ENCODE results near the gene RBBP5.
"Not testable (repeated sequence)": the region's sequence is repeated elsewhere in the genome, so short reads cannot be mapped to it uniquely, and the experiment has no call there.

RBBP5 gene

GRCh38 chr1:205121660-205122488 lies at the start of gene RBBP5:
TSS of gene RBBP5 (minus strand) at chr1:205121978. CDS start at chr1:205121873, 105 bp downstream.
- peak; percentile 90 for DNase-seq (ENCODE audit: low read depth)

GRCh38 chr1:205171369-205171768 lies 49.6 kb upstream of the RBBP5 start:
- DNase-seq (ENCODE audit: low read depth) = no peak

- no peak for DNase-seq (ENCODE audit: low read depth)
Observed at GRCh38 chr1:205170532-205171269, 48.9 kb upstream of the RBBP5 start.

DNA sequence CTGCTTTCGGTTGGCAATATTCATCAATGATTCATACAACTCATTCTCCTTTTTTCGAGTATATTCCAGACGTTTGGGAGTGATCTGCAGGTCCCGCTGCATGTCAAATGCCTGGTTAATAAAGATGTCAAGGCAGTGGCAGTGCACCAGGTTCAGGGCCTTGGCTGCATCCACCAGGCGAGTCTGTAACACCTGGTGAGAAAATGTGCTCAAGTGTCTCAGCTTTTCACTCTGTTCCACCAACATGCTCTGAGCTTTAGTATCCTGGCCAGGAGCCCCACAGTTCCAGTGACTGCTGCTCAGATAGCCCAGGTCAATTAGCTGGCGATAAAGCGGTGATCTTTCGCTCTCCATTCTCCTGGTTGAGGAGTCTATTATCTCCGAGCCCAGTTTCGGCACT lies 47.5 kb upstream of the RBBP5 start:
- DNase-seq (ENCODE audit: low read depth) = no peak

DNA sequence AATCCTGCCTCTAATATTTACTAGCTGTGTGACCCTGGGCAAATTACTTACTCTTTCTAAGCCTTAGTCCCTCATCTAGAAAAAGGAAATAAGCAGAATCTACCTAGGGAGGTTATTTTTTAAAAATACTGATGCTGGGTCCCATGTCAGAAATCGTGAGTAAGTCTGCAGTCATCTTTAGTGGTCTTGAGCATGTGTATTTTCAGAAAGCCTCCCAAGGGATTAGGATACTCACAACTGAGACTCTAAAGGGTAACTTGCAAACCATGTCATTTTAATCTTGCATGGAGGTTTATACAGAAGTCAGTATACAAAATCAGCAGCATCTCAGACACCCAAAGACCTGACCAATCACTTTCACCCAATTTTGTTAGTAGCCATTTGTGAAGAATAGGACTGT lies 46.5 kb upstream of the RBBP5 start:
- DNase-seq (ENCODE audit: low read depth) = no peak

- no peak for DNase-seq (ENCODE audit: low read depth)
Observed at GRCh38 chr1:205162301-205162700, 40.5 kb upstream of the RBBP5 start.

GRCh38 chr1:205161076-205161475 lies 39.3 kb upstream of the RBBP5 start:
- no peak for DNase-seq (ENCODE audit: low read depth)

GRCh38 chr1:205158048-205158616 lies 36.4 kb upstream of the RBBP5 start:
- DNase-seq (ENCODE audit: low read depth) = no peak

- not testable (repeated sequence) for DNase-seq (ENCODE audit: low read depth)
Observed at GRCh38 chr1:205155665-205156377, 34.0 kb upstream of the RBBP5 start.

- no peak for DNase-seq (ENCODE audit: low read depth)
Observed at GRCh38 chr1:205152505-205152904, 30.7 kb upstream of the RBBP5 start.

DNA sequence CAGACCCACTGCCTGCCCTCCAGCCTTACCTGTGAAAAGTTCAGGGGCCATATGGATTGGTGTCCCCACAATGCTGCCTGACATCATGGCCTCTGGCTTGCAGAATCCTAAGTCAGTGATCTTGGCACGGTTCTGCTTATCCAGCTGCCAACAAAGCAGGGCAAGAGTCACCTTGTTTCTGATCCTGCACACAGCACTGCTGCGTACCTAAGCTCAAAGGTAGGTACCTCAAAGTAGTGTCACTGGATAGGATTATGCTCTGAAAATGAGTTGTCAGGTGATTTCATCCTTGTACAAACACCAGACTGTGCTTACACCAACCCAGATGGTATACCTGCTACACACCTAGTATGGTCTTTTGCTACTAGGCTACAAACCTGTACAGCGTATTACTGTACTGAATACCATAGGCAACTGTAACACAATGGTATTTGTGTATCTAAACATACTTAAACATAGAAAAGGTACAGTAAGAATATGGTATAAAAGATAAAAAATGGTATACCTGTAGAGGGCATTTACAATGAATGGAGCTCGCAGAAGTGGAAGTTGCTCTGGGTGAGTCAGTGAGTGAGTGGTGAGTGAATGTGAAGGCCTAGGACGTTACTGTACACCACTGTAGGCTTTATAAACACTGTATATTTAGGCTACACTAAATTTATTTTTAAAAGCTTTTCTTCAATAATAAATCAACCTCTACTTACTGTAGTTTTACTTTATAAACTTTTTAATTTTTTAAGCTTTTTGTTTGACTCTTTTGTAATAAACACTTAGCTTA lies 29.1 kb upstream of the RBBP5 start:
- no peak for DNase-seq (ENCODE audit: low read depth)

- no peak for DNase-seq (ENCODE audit: low read depth)
Observed at GRCh38 chr1:205147191-205147835, 25.5 kb upstream of the RBBP5 start.

GRCh38 chr1:205144751-205145150 lies 23.0 kb upstream of the RBBP5 start:
- no peak for DNase-seq (ENCODE audit: low read depth)

DNA sequence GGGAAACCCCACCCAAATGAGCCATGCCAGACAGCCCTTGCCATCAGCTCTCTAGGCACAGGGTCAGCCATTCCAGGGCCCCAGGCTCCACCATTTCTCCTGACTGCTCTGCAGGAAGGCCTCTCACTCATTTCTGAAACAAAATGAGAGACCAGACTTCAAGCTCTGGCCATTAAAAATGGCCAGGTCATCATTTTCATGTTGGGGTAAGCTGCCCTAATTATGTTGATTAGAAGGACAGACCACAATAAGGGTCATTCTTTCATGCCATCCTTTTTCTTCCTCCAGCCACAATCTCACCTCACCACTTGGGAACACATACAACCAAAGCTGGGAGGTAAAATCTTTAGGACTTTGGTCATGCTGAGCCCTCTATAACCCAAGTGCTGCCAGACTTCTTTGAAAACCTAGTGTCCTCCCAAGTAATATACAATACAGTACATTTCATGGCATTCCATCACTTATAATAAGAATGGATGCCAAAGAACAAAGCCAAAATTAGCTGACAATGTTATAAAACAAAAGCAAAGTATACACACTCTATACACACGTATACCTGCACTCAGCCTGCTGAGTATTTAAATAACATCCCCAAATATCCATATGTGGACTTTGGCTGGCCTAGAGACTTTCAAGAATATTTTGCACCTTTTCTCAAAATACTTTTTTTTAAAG lies 22.4 kb upstream of the RBBP5 start:
- DNase-seq (ENCODE audit: low read depth) = no peak

- no peak for DNase-seq (ENCODE audit: low read depth)
Observed at GRCh38 chr1:205142102-205142469, 20.3 kb upstream of the RBBP5 start.

DNA sequence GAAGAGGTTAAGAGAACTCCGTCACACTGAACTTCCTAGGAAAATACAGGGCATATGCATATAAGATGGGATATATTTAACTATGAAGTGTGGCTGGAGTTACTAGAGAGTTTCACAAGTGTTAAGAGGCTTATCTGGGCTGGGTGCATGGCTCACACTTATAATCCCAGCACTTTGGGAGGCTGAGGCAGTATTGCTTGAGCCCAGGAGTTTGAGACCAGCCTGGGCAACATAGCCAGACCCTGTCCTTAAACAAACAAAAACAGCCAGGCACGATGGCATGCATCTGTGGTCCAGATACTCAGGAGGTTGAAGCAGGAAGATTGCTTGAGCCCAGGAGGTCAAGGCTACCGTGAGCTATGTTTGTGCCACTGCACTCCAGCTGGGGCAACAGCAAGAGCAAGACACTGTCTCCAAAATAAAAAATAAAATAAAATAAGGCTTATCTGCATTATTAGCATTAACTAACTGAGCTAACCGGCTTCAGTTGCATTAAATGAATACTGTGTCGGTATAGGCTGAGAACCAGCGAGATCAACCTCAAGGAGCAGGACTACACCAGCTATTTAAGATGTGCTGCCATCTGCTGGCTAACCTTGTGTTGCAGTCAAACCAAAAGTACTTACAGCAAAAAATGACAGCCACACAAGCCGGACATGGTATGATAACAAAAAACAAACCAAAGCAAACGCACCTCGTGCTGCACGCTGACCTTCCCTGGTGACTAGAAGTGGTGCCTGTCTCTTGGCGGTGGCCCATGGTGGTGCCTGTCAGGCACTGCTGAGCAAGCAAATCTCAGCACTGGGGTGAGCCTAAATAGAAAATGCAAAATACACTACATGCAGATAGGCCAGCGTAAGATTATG lies 19.7 kb upstream of the RBBP5 start:
- DNase-seq (ENCODE audit: low read depth) = peak; percentile 34

DNA sequence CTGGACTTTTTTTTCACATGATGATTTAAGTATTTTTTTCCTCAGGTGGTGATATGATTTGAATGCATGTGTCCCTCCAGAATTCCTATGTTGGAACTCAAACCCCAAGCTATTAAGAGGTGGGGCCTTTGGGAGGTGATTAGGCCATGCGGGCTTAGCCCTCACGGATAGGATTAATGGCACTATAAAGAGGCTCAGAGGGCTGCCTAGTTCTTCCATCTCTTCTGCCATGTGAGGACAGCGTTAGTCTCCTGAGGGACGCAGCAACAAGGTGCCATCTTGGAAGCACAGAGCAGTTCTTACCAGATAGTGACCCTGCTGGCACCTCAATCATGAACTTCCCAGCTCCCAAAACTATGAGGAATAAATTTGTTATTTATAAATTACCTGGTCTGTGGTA lies 18.3 kb upstream of the RBBP5 start:
- DNase-seq (ENCODE audit: low read depth) = no peak

DNA sequence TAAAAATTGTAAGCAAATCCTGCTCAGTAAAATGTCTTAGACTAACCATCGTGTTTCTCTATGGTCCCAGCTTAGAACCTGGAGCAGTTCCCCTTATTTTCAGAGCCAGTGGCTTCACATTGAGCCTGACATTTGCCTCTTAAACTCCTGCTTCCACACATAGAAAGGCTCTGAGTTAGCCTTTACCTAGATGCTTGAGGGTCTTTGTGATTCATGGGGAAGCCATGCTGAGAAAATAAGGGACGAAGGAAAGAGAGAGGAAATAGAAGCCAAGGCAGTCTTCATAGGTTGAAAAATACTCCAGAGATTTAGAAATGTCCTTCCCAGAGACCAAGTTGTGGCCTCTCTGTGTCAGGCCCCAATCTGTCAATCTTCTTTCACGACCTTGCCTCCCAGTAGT lies 16.1 kb upstream of the RBBP5 start:
- DNase-seq (ENCODE audit: low read depth) = no peak

GRCh38 chr1:205133287-205133686 lies 11.5 kb upstream of the RBBP5 start:
- no peak for DNase-seq (ENCODE audit: low read depth)

Measured in T-helper 22 cell (primary cell).